Measurements from ENCODE around the gene CALN1. TPM values are rescaled to one million over a fixed set of nuclear protein-coding genes. Genes with fewer than 3 reads are reported as not detected.

Gene CALN1
- total and polyA plus RNA-seq, 12 donors, result not detected

GRCh38 chr7:72334066-72334465 is 78.1 kb downstream of the CALN1 start:
- H3K36me3 ChIP-seq, result no peaks in the 10 kb centered on the region
- no peak overlapping the region for H3K27ac ChIP-seq
- 30 to 34% methylated on average over 6 of the region's 6 CpGs for WGBS, 2 donors
- peaks cover 0 to 65% (median 51%) of the 10 kb centered on the region in 7 donors for H3K27me3 ChIP-seq
- H3K9me3 ChIP-seq, result peaks cover 0 to 17% (median 0%) of the 10 kb centered on the region in 11 donors
- no peak for ATAC-seq
- H3K4me1 ChIP-seq, result peaks cover 0 to 9% (median 0%) of the 10 kb centered on the region in 9 donors
- TF ChIP-seq CTCF (IDR thresholded peaks at IDR 0.05), result peak in 1 of 9 donors; percentile 19
- no peak overlapping the region for H3K4me3 ChIP-seq
- intact Hi-C loops (cut with DNase I), result no loop called here
- DNase-seq, result no peak

GRCh38 chr7:72326811-72327210 is 85.3 kb downstream of the CALN1 start:
- Histone ChIP-seq H3K27ac (no peak overlapping the region), H3K9me3 (peaks cover 0 to 6% (median 0%) of the 10 kb centered on the region in 11 donors), H3K36me3 (no peaks in the 10 kb centered on the region), H3K4me3 (no peak overlapping the region), H3K4me1 (no peaks in the 10 kb centered on the region), H3K27me3 (peaks cover 0 to 9% (median 0%) of the 10 kb centered on the region in 7 donors)
- DNase-seq (no peak), ATAC-seq (no peak)
- TF ChIP-seq CTCF (IDR thresholded peaks at IDR 0.05), result no peak
- intact Hi-C loops (cut with DNase I), result no loop called here

DNA sequence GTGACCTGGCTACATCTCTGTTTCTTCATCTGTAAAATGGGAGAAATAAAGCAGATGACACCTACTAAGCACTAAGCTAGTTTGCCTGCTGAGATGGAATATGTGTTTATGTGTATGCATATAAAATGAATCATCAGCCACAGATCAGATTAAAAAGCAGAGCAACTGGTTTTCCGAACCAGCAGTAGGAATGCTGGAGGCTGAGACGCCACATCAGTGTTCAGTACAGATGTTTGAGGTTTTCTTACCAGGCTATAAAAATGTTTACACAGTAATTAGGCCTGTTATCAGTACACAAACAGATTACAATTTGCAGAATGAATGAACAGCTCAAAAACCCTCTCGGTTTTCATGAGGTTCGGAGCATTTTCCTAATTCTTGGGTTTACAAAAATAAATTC is 85.8 kb downstream of the CALN1 start:
- no peak for DNase-seq
- Histone ChIP-seq H3K27me3 (peaks cover 0 to 8% (median 0%) of the 10 kb centered on the region in 7 donors), H3K27ac (no peak overlapping the region), H3K36me3 (no peaks in the 10 kb centered on the region), H3K4me3 (no peak overlapping the region), H3K9me3 (peaks cover 0 to 2% (median 0%) of the 10 kb centered on the region in 11 donors), H3K4me1 (no peaks in the 10 kb centered on the region)
- TF ChIP-seq CTCF (IDR thresholded peaks at IDR 0.05), result no peak
- intact Hi-C loops (cut with DNase I), result no loop called here
- no peak for ATAC-seq
- 72 to 78% methylated on average over 4 of the region's 4 CpGs for WGBS, 2 donors

DNA sequence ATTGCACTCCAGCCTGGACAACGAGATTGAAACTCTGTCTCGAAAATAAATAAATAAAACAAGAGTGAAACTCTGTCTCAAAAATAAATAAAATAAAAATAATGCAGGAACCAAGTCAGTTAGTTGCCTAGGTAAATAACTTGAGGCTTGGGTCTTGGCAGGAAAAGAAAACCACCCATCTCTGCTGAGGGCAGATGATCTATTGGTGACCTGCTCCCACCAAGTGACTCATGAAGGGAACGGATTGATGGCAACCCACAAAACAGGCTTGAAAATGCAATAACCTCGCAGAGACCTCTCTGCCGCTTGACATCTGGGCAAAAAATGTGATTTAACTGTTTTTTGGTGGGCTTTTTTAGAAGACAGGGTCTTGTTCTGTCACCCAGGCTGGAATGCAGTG is 86.6 kb downstream of the CALN1 start:
- intact Hi-C loops (cut with DNase I), result no loop called here
- whole genome bisulfite sequencing, 2 donors, result 89% methylated on average over 5 of the region's 5 CpGs

More for the DNA sequence above, 86.6 kb downstream of the CALN1 start:
- H3K4me1 ChIP-seq, result no peaks in the 10 kb centered on the region
- no peak for DNase-seq
- H3K36me3 ChIP-seq, result no peaks in the 10 kb centered on the region
- no peaks in the 10 kb centered on the region for H3K9me3 ChIP-seq
- no peak for ATAC-seq
- H3K27me3 ChIP-seq, result peaks cover 0 to 5% (median 0%) of the 10 kb centered on the region in 7 donors
- TF ChIP-seq CTCF (IDR thresholded peaks at IDR 0.05), result no peak
- H3K27ac ChIP-seq, result no peak overlapping the region
- no peak overlapping the region for H3K4me3 ChIP-seq

Measured in heart right ventricle (tissue), 16 donors.